ENCODE results near the gene GRHPR.

The GRHPR gene

DNA sequence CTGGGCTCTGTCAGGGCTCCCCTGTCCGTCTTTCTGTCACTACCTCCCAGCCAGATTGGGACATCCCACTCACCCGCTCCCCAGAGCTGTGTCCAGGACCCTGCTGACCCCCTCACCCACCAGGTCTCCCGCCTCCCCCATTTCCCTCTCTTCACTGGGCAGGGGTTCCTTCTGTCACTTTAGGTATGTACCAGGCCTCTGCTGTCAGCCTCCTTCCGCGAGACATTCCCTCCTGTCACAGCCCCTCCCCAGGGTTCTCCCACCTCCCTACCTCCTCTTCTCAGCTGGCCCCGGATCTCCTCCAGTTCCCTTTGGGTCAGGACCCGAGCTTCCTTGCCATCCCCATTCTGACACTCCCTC, 63.7 kb downstream of the GRHPR start:
- no peak for DNase-seq

Data from fibroblast of skin of abdomen (primary cell).